Mammary epithelial cell (primary cell): ENCODE measurements around the gene EML4.

ENCODE experiments used
- CTCF ChIP-seq, 2 donors: IDR thresholded peaks in 1 of 2; conservative IDR thresholded peaks in 1 of 2; 2 replicates each; pipeline ENCODE4 v1.5.1; 2011 to 2012; ENCODE audit warnings: inconsistent platforms in 2 of 2, low read length in 2 of 2, mild to moderate bottlenecking in 2 of 2, control low read depth in 1 of 2, low read depth in 1 of 2; ENCODE audit not compliant: insufficient read depth in 1 of 2; ENCODE audit errors: extremely low read depth in 1 of 2
- EZH2 ChIP-seq: IDR thresholded peaks from 2 replicates; pipeline ENCODE4 v1.6.1; 2012; ENCODE audit warnings: low read length, inconsistent platforms, borderline replicate concordance

DNA sequence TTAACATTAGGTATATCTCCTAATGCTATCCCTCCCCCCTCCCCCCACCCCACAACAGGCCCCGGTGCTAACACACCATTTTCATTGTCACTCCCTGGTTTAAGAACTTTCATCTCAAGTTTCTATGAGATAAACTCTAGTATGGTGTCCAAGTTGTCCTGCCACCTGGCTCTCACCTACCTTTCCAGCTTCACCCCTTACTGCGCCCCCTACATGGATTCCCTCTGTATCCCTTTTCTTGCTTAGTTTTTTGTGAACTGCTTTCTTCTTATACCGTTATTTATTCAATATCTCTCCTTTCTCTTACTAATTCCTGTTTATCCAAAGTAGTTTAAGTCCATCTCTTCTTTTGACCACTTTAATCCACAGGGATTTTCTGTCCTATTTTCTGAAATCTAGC is 15.2 kb downstream of the EML4 start:
- TF ChIP-seq CTCF (conservative IDR thresholded peaks at IDR 0.05 in 1 of 2, IDR thresholded peaks at IDR 0.05 in 1 of 2; ENCODE audit: extremely low read depth in 1 of 2, insufficient read depth in 1 of 2, low read depth in 1 of 2, low read length in 2 of 2) (no peak), EZH2 (no peak)
